Calu3 (cell line): ENCODE results near the gene RNF169. TPM values are rescaled to one million over a fixed set of nuclear protein-coding genes. Genes with fewer than 3 reads are reported as not detected.
A peak's percentile ranks its signal among the peaks of the same experiment; 100 is the strongest.

Experiments
- Bru-seq: library from RNA; stranded (reverse); fragments of 400-500 nt; gene quantifications from one replicate; lab custom pipeline; 2021; lab: Mats Ljungman, UMichigan
- BruChase-seq, 2 experiments: library from RNA; stranded (reverse); fragments of 400-500 nt; gene quantifications; one replicate each; lab custom pipeline; 2021; lab: Mats Ljungman, UMichigan
- BruUV-seq: library from RNA; stranded (reverse); fragments of 400-500 nt; replicated peaks from 2 replicates; lab custom pipeline; 2021; lab: Mats Ljungman, UMichigan
- CTCF ChIA-PET: fragments of 300-600 bp; sonication (Branson Sonifier 250); formaldehyde crosslinking; loops from one replicate; lab custom pipeline; 2022; ENCODE audit warnings: antibody characterized with exemption; lab: Charles Lee
- DNase-seq: peaks from one replicate; pipeline ENCODE4 v3.0.0; 2022
- H3K27ac Mint-ChIP-seq: one replicate; pipeline ENCODE4 v1.8.0; 2022; ENCODE audit warnings: mixed read lengths; ENCODE audit not compliant: unreplicated experiment
- H3K27me3 Mint-ChIP-seq: one replicate; pipeline ENCODE4 v1.8.0; 2022; ENCODE audit warnings: mixed read lengths; ENCODE audit not compliant: unreplicated experiment
- H3K36me3 Mint-ChIP-seq: one replicate; pipeline ENCODE4 v1.8.0; 2022; ENCODE audit warnings: mild to moderate bottlenecking, moderate library complexity, mixed read lengths; ENCODE audit not compliant: insufficient read depth, unreplicated experiment
- H3K4me1 Mint-ChIP-seq: one replicate; pipeline ENCODE4 v1.8.0; 2022; ENCODE audit warnings: mild to moderate bottlenecking, low read depth, mixed read lengths; ENCODE audit not compliant: unreplicated experiment
- H3K4me3 Mint-ChIP-seq: one replicate; pipeline ENCODE4 v1.8.0; 2022; ENCODE audit warnings: mild to moderate bottlenecking, low read depth, moderate library complexity, mixed read lengths; ENCODE audit not compliant: unreplicated experiment
- H3K9me3 Mint-ChIP-seq: one replicate; pipeline ENCODE4 v1.8.0; 2022; ENCODE audit warnings: low read depth, mixed read lengths; ENCODE audit not compliant: unreplicated experiment
- intact Hi-C: fragments of 100-400 bp; cut with micrococcal nuclease; formaldehyde crosslinking; loops from one replicate; pipeline ENCODE4 v1.10.0; 2022; ENCODE audit not compliant: unreplicated experiment
- long read RNA-seq: library from polyadenylated mRNA; stranded (forward); transcript quantifications from one replicate; pipeline ENCODE4 v2.0.0, GENCODE V29; 2022
- total RNA-seq: library from RNA; stranded (reverse); gene quantifications from 2 replicates; pipeline ENCODE4 v1.2.3, GENCODE V29; 2022
- TF ChIP-seq, protein P1 (sequence below): fragments of 200-600 bp; IDR thresholded peaks from one replicate; pipeline ENCODE4 v1.8.0; 2022; ENCODE audit warnings: antibody characterized with exemption; ENCODE audit not compliant: unreplicated experiment

RNF169 gene, protein sequence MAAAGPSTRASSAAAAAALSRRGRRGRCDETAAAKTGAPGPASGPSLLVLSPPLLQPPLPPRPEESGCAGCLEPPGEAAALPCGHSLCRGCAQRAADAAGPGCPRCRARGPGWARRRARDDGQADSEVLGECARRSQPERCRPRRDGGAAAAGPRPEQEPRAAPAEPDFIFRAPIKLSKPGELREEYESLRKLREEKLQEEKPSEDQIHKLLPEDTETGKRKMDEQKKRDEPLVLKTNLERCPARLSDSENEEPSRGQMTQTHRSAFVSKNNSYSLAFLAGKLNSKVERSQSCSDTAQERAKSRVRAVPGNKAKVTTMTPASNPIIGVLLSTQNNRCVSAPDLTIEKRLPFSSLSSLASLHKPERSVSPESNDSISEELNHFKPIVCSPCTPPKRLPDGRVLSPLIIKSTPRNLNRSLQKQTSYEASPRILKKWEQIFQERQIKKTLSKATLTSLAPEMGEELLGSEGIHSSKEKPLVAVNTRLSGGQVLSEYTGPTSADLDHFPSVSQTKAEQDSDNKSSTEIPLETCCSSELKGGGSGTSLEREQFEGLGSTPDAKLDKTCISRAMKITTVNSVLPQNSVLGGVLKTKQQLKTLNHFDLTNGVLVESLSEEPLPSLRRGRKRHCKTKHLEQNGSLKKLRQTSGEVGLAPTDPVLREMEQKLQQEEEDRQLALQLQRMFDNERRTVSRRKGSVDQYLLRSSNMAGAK
- total RNA-seq (20.7 and 22.5 TPM in 2 replicates), Bru-seq, nascent RNA (percentile 87 among the genes with signal in this experiment), BruChase-seq, experiment 1, labeled RNA remaining after a 6-hour chase (percentile 83 among the genes with signal in this experiment), BruChase-seq, experiment 2, labeled RNA remaining after a 2-hour chase (percentile 86 among the genes with signal in this experiment)
- long read RNA-seq, full-length matches to known transcripts, result 2 of 7 reads
- long read RNA-seq, partial matches to known transcripts, result 0 of 7 reads
- long read RNA-seq, other reads (novel, unspliced or antisense), result 5 of 7 reads

DNA sequence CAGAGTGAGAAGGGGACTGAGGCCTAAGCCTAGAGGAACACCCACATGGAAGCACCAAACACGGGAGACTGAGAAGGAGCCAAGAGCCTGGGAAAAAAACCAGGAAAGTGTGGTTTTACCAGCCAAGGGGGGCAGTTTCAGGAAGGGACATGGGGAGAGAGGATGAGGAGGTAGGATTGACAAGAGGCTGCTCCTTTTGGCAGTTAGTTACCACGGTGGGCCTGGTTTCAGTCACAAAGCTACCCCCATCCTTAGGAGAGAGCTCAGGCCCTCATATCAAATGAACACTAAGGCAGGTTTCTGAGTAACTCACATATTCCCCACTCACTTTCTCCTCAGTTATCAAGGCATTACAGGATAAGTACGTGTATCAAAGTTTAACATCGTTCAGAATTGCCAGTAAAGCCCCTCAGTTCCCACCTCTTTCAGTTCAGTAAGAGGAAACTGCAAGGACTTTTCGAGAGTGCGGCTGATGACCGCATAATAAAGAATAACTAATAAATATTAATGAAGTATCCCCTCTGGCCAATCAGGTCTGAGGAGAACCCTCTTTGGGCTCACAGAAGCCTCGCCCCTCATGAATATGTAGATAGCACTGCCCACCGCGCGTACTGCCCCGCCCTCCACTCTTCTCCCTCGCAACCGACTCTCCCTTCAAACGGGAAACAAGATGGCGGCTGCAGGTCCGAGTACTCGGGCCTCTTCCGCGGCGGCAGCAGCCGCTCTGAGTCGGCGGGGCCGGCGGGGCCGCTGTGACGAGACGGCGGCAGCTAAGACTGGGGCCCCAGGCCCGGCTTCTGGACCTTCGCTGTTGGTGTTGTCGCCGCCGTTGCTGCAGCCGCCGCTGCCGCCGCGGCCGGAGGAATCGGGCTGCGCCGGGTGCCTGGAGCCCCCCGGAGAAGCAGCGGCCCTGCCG lies at the start of gene RNF169:
Gene RNF169 (plus strand): TSS at position 639 of the 916 bp plus-strand sequence. CDS start 32 bp downstream, at position 671.
- intact Hi-C loops, result no loop called here
- H3K27ac Mint-ChIP-seq, result peak within 1 kb of the TSS; percentile 73
- TF ChIP-seq, protein P1, sequence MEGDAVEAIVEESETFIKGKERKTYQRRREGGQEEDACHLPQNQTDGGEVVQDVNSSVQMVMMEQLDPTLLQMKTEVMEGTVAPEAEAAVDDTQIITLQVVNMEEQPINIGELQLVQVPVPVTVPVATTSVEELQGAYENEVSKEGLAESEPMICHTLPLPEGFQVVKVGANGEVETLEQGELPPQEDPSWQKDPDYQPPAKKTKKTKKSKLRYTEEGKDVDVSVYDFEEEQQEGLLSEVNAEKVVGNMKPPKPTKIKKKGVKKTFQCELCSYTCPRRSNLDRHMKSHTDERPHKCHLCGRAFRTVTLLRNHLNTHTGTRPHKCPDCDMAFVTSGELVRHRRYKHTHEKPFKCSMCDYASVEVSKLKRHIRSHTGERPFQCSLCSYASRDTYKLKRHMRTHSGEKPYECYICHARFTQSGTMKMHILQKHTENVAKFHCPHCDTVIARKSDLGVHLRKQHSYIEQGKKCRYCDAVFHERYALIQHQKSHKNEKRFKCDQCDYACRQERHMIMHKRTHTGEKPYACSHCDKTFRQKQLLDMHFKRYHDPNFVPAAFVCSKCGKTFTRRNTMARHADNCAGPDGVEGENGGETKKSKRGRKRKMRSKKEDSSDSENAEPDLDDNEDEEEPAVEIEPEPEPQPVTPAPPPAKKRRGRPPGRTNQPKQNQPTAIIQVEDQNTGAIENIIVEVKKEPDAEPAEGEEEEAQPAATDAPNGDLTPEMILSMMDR, result no peak
- H3K4me3 Mint-ChIP-seq, result peak within 1 kb of the TSS; percentile 89
- H3K27me3 Mint-ChIP-seq, result peaks cover 2% of the 10 kb centered on the region
- no peaks in the 10 kb centered on the region for H3K9me3 Mint-ChIP-seq
- CTCF ChIA-PET, result interaction anchor here (0.6 to 1.0 kb wide), 3 partner anchors 9 to 137 kb away, joined by 3 to 5 read pairs (median 4); no protein-coding TSS in a partner anchor
- BruUV-seq, result TSS peak; percentile 60
- peaks cover 22% of the 10 kb centered on the region for H3K36me3 Mint-ChIP-seq
- peak; percentile 92 for DNase-seq
- peaks cover 27% of the 10 kb centered on the region for H3K4me1 Mint-ChIP-seq

DNA sequence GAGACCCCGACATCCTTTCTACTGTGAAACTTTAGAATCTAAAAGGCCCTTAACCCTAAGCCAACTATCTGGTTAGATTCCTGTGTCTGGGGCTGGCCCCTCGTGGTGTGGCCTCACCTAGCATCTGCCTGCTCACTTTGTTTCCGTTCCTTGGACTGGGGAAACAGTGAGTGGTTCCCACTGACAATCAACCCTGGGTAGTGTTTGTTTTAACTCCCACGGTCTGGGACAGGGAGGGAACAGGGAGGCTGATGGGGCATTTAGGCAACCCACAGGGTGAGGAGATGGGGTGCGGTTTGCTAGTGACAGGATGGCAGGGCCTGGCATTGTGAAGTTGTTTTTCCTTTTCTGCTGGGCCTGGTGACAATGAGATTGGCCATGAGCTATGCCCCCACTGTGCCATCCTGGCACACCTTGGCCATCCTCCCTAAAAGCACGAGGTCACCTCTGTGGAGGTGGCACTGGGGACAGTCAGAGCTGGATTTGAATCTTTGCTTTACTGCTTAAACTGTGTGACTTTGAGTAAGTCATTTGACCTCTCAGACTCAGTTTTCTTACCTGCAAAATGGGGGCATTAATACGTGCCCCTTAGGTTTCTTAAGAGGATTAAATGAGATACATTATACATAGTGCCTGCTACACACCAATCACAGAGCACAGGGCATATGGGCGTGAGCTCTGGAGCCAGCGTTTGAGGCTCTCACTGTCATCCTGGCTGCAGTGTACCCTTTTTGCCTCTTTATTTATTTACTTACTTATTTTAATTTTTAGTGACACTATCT lies 48.8 kb upstream of the RNF169 start:
- H3K4me3 Mint-ChIP-seq, result no peak overlapping the region
- peaks cover 4% of the 10 kb centered on the region for H3K36me3 Mint-ChIP-seq
- H3K4me1 Mint-ChIP-seq, result peaks cover 14% of the 10 kb centered on the region
- intact Hi-C loops, result no loop called here
- BruUV-seq, result no TSS peak
- peaks cover 30% of the 10 kb centered on the region for H3K27me3 Mint-ChIP-seq
- H3K9me3 Mint-ChIP-seq, result no peaks in the 10 kb centered on the region
- no peak for DNase-seq
- H3K27ac Mint-ChIP-seq, result no peak overlapping the region
- CTCF ChIA-PET, result no interaction called here
- TF ChIP-seq, protein P1, result no peak

DNA sequence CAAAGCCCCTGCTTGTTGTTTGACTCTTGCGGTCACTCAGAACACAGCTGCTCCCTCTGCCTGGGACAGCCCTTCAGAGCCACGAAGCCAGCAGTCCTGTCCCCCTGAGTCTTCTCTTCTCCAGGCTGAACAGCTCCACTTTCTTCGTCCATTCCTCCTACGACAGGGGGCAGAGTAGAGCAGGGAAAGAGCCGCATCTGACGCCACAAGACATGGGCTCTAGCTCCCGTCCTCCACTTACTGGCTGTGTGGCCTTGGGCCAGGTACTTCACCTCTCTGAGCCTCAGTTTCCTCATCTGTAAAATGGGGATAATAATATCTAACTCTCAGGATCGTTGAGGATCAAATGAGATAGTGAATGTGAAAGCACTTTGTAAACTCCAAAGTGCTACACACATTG lies 47.3 kb upstream of the RNF169 start:
- no peak overlapping the region for H3K27ac Mint-ChIP-seq
- intact Hi-C loops, result no loop called here
- H3K4me3 Mint-ChIP-seq, result no peak overlapping the region
- H3K36me3 Mint-ChIP-seq, result peaks cover 4% of the 10 kb centered on the region
- no peak for DNase-seq
- no peaks in the 10 kb centered on the region for H3K9me3 Mint-ChIP-seq
- H3K4me1 Mint-ChIP-seq, result peaks cover 14% of the 10 kb centered on the region
- BruUV-seq, result no TSS peak
- peaks cover 39% of the 10 kb centered on the region for H3K27me3 Mint-ChIP-seq
- TF ChIP-seq, protein P1, result no peak
- CTCF ChIA-PET, result interaction anchor here (0.7 to 1.9 kb wide), 5 partner anchors 18 to 394 kb away, joined by 3 to 41 read pairs (median 9); no protein-coding TSS in a partner anchor
